Measurements from ENCODE around the gene C1orf122.

C1orf122 gene

GRCh38 chr1:37802439-37802838 lies 5.2 kb upstream of the C1orf122 start:
- DNase-seq, result no peak

DNA sequence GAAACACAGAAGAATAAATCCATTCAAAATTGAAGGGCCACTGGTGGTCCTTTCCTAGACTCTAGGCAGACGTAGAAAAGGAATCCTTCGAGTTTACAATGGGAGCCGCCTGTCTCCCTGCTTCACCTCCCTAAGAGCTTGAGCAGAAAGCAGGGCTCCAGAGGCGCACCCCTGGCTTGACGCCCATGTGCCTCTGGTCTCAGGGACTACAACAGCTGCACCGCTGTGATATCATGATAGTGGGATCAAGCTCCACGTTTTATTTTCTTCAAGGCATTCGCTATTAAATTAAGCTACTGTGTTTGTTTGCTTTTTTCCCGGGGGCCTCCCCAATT lies 403 bp upstream of the C1orf122 start:
- no peak for DNase-seq

DNA sequence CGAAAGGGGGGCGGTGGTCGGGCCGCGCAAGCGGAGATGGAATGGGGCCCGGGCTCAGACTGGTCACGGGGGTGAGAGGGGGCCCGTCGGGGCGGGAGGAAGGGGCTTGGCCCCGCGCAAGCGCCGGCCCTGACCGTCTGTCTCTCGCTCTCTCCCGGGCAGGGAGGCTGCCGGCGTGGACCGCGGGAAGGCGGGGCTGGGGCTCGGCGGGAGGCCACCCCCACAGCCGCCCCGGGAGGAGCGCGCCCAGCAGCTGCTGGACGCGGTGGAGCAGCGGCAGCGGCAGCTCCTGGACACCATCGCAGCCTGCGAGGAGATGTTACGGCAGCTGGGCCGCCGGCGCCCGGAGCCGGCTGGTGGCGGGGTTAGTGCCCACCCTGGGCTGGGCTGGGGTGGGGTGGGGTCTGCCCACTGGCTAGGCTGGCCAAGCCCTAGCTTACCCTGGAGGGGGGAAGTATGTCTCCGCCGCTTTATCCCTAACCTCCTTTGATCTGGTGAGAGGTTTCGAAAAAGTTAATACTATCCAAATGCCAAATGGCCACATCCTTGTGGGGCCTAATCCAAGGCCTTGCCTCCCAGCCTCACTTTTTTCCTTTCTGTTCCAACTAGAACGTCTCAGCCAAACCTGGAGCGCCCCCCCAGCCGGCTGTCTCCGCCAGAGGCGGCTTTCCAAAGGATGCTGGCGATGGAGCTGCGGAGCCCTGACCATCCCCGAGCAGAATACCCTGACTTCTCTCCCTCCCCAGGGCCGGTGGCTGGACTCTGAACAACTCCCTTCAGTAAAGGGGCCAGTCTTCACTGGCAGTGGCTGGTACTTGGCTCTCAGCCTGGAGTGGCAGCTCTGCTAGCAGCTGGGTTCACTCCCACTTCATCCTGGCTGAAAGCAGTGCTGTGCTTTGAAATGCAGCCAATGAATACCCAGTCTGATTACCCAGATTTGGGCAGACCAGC lies 1.1 kb downstream of the C1orf122 start:
- DNase-seq, result no peak

DNA sequence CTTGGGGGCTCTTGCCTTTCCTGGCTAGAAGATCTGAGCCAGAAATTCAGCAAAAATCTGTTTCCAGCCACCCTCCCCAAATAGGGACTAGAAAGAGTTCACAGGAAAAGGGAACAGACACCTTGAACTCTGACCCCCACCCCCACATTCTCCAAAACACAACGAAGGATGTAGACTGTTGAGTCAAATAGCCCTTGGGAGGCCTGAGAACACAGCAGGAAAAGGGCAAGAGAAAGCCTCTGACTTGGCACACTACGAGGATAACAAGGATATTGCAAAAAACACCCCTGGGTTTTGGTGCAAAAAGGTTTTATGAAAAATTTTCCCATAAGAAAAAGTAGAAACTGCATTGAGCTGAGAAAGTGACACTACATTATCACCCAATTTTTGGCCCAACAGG lies 2.4 kb downstream of the C1orf122 start:
- DNase-seq, result no peak

DNA sequence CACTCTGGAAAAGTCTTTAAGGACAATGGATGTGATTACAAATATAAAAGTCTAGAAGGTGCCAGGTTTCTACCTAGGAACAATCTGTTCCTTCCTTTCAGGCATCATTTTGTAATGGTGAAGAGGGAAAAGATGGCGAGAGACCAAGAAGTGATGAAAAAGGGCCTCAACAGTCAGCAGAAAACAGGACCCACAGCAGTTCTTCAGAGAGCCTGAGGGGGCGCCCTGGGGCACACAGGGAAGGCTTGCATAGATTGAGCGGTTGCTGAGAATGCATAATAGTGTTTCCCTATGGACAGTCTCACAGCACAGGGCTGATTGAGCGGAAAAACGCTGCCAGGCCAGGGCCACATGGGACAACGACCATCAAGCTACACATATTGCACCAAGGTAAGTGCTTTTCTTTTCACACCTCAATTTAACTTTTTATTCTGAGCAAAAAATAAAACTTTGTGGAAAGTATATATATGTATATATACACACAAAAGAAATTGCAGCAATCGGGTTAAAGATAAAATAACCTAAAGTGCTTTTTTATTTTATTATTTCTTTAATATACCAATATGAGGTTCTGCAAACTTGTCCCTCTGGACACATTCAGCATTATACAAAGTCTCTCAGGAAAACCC lies 3.6 kb downstream of the C1orf122 start:
- DNase-seq, result peak; percentile 72 to 78

GRCh38 chr1:37813529-37814145 lies 6.0 kb downstream of the C1orf122 start:
- DNase-seq, result no peak

DNA sequence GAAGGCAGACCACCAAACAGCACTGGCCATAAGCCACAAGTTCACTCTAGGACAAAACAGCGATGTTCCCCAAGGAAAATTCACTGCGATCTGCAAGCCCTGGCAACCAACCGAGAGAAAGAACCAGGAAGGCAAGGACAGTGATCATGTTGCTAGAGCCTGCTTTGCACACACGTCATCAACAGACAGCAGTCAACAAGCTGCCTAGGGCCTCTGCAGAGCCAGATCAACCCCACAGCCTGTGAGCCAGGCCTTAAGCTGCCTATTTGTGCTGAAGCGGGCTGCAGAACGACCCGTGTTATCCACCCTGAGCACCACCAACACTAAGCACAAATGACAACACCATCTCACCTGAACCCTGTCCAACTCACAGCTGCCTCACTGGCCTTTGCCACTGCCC lies 6.7 kb downstream of the C1orf122 start:
- DNase-seq, result no peak

DNA sequence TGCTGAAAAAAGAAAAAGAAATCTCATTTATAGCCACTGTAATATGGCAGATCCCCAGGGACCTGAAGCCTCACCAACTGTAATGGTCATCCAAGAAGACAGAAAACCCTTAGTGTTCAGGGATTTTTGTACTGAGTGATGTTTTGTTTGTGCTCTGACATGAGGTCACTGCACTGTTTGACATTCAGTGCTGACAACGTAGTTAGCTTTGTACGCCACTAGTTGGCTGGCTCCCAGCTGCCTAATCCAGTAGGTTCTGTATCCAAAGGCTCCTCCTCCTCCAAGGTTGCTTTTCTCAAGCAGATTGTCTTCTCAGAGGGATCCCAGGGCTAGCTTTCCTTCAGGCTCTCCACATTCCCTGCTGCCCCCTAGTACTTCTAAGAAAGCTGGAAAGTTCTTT lies 9.9 kb downstream of the C1orf122 start:
- DNase-seq, result no peak

GRCh38 chr1:37821481-37821880 lies 13.9 kb downstream of the C1orf122 start:
- DNase-seq, result no peak

- no peak for DNase-seq
Observed at GRCh38 chr1:37822906-37823815, 15.6 kb downstream of the C1orf122 start.

- DNase-seq, result no peak
Observed at GRCh38 chr1:37824001-37824400, 16.4 kb downstream of the C1orf122 start.

GRCh38 chr1:37825506-37825905 lies 17.9 kb downstream of the C1orf122 start:
- no peak for DNase-seq

GRCh38 chr1:37828410-37829074 lies 21.0 kb downstream of the C1orf122 start:
- no peak for DNase-seq

DNA sequence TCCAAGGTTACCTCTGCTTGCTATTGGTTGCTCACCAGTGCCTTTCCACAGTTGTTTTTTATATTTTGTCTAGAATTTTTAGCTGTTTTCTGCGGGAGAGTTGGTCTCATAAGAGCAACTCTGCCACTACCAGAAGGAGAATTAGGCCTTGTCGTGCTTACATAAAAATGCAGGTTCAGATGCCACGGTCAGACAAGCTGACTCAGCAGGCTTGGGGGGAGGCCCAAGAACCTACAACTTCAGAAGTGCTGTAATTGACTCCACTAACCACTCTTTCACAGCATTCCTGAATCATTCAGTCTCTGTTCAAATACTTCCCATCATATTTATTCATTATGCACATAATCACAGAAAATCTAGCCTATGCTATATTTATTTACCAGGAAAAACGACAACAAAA lies 23.5 kb downstream of the C1orf122 start:
- DNase-seq, result no peak

- no peak for DNase-seq
Observed at GRCh38 chr1:37831809-37832208, 24.2 kb downstream of the C1orf122 start.

GRCh38 chr1:37836788-37837187 lies 29.2 kb downstream of the C1orf122 start:
- DNase-seq, result no peak

DNA sequence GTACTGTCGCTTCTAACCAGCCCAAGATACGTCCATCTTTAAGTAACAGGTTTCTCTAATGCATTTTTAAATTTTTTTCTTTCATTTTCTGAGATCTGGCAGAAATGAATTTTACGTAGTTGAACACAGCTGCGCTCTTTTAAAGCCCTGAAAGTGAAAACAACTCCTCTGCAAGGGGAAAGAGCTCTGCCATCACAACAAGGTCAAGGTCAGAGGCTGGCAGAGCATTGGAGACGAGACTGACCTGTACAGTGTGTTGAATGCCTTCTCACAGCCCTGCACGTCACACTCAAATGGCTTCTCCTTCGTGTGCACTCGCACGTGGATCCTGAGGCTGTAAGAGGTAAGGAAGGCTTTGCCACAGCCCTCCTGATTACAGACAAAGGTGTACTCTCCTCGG lies 32.1 kb downstream of the C1orf122 start:
- no peak for DNase-seq

DNA sequence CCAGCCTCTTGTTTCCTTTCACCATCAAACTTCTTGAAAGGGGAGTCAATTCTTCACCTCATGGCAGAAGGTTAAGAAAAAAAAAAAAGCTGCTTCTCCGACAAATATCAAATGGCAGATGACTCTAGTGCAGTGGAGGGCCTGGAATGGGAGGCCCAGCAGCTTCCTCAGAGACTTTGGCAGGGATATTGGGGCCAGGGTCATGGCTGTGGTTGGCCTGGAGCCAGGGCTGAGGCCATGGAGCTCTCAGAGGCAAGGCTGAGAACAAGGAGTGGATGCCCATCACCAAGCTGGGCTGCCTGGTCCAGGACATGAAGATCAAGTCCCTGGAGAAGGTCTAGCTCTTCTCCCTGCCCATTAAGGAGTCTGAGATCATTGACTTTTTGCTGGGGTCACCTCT lies 33.1 kb downstream of the C1orf122 start:
- no peak for DNase-seq

GRCh38 chr1:37841652-37842051 lies 34.1 kb downstream of the C1orf122 start:
- DNase-seq, result no peak

DNA sequence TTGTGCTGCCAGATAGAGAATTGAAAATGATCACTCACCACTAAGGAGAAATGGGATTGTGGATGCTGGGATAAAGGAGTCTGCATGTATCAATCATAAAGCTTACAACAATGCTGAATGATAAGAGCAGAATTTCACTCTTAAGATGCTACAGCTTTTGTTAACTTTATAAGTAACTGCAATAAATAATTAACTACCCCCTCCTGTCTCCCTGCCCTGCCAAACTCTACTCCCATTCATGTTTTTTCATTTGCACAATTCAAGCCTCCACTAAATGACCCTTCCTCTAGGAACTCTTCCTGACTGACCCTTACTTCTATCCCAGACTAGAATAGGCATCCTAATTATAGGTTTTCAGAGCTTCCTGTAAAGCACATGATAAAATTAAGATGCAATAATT lies 36.9 kb downstream of the C1orf122 start:
- no peak for DNase-seq

- no peak for DNase-seq
Observed at GRCh38 chr1:37845049-37845646, 37.6 kb downstream of the C1orf122 start.

GRCh38 chr1:37845786-37846185 lies 38.2 kb downstream of the C1orf122 start:
- no peak for DNase-seq

Measured in activated T-cell treated with anti-CD3 and anti-CD28 coated beads, Interleukin-2, amount 50 U/mL, for 48 hours (primary cell).